GM12891 (cell line): ENCODE data around the gene NHERF1.

Source experiments
- POLR2A ChIP-seq: IDR thresholded peaks from 2 replicates; pipeline ENCODE4 v1.6.1; 2011; ENCODE audit warnings: low read depth, low read length, control low read depth
- TAF1 ChIP-seq: IDR thresholded peaks from 2 replicates; pipeline ENCODE4 v1.6.1; 2011; ENCODE audit warnings: low read depth, low read length, control low read depth

DNA sequence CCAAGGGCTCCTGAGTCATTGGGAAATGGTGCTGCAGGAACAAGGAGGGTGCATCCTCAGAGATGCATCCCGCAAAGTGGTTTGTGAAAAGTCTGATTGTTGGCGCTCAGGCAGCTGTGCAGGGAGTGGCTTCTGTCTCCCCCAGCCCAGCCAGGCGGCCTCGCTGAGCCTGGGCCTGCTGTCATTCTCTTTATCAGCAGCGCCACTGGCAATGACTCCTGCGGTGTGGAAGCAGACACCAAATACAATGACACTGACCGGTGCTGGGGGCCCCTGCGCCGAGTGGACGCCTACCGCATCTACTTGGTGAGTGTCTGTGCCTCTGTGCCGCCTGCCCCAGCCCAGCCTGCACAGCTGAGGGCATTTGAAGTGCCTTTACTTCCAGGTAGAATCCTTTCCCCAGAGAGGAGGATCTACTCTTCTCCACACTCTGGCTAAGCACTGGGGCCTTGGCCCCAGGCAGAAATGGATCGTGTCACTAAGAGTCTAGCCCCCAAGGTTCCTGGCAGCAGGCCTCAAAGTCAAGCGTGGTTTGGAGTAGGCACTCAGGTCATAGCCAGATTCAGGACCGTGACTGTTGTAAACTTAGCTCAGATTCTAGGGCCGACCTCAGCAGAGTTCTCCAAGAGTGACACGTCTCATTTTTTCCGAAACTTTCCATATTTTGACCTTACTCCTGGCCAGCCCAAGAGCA lies 47.0 kb downstream of the NHERF1 start:
- TF ChIP-seq POLR2A = no peak
- TF ChIP-seq TAF1 = no peak
